Measurements from ENCODE around the gene ETV3.

DNA sequence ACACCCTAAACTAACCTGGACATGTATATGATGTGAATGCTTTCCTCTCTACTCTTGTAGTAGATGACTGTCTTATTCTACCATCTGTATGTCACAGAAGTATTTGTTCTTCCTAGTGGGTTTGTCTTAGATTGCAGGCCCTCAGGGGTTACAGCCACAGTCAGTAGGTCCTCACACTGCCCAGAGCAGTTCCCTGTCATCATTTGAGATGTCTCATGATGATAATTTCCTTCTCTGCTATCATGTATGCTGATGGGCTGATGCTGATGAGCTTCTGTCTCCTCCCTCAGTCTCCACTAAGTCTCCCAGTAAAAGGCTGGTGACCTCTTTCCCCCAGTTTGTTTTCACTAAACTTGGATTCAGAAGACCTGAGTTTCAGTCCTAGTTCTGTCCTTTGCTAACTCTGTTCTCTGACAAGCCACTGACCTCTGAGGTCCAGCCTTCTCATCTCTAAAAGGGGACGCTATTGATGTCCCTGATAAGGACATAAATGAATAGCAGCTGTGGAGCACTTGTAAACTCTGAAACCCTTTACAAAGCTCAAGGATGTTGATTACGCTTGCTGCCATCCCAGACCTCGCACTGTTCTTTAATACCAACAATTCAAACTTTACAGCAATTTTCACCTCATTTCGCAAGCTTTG lies 3.1 kb upstream of the ETV3 start:
- TF ChIP-seq, protein P1, sequence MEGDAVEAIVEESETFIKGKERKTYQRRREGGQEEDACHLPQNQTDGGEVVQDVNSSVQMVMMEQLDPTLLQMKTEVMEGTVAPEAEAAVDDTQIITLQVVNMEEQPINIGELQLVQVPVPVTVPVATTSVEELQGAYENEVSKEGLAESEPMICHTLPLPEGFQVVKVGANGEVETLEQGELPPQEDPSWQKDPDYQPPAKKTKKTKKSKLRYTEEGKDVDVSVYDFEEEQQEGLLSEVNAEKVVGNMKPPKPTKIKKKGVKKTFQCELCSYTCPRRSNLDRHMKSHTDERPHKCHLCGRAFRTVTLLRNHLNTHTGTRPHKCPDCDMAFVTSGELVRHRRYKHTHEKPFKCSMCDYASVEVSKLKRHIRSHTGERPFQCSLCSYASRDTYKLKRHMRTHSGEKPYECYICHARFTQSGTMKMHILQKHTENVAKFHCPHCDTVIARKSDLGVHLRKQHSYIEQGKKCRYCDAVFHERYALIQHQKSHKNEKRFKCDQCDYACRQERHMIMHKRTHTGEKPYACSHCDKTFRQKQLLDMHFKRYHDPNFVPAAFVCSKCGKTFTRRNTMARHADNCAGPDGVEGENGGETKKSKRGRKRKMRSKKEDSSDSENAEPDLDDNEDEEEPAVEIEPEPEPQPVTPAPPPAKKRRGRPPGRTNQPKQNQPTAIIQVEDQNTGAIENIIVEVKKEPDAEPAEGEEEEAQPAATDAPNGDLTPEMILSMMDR (IDR thresholded peaks at IDR 0.05; ENCODE audit: low read depth, low read length), result no peak
- TF ChIP-seq EZH2phosphoT487 (IDR thresholded peaks at IDR 0.05; ENCODE audit: low read depth), result no peak
